ENCODE data around the gene ZC3HAV1L. TPM values are rescaled to one million over a fixed set of nuclear protein-coding genes. Genes with fewer than 3 reads are reported as not detected.
A peak's percentile ranks its signal among the peaks of the same experiment; 100 is the strongest.

ZC3HAV1L gene
- total RNA-seq, 3 donors from 2014 or later = 12.5 to 24.9 (median 19.3) TPM

GRCh38 chr7:139046143-139046542, 10.3 kb upstream of the ZC3HAV1L start:
- Histone ChIP-seq H3K4me1 (no peaks in the 10 kb centered on the region), H3K4me3 (no peak overlapping the region), H3K9me3 (no peaks in the 10 kb centered on the region), H3K27ac (no peak overlapping the region), H3K36me3 (no peaks in the 10 kb centered on the region), H3K27me3 (no peaks in the 10 kb centered on the region)
- intact Hi-C loops (cut with DNase I; ENCODE audit: low total_unique reads) = no loop called here
- DNase-seq (ENCODE audit: low spot score in 2 of 2) = no peak
- TF ChIP-seq CTCF (IDR thresholded peaks at IDR 0.05) (no peak), POLR2AphosphoS5 (IDR thresholded peaks at IDR 0.05) (no peak), POLR2A (IDR thresholded peaks at IDR 0.05) (no peak)

GRCh38 chr7:139044813-139045794, 9.3 kb upstream of the ZC3HAV1L start:
- H3K4me3 ChIP-seq = no peak overlapping the region
- peak overlapping the region in 1 of 2 donors; percentile 21 for H3K27ac ChIP-seq
- TF ChIP-seq POLR2A (IDR thresholded peaks at IDR 0.05) (no peak), CTCF (IDR thresholded peaks at IDR 0.05) (no peak), POLR2AphosphoS5 (IDR thresholded peaks at IDR 0.05) (no peak)
- intact Hi-C loops (cut with DNase I; ENCODE audit: low total_unique reads) = loop anchor here (5.0 kb wide), 1 partner anchor 518 kb away; no protein-coding TSS in a partner anchor
- H3K36me3 ChIP-seq = no peaks in the 10 kb centered on the region
- no peak for DNase-seq (ENCODE audit: low spot score in 2 of 2)
- H3K27me3 ChIP-seq = no peaks in the 10 kb centered on the region
- H3K4me1 ChIP-seq = no peaks in the 10 kb centered on the region
- no peaks in the 10 kb centered on the region for H3K9me3 ChIP-seq

GRCh38 chr7:139043823-139044812, 8.3 kb upstream of the ZC3HAV1L start:
- Histone ChIP-seq H3K36me3 (no peaks in the 10 kb centered on the region), H3K27ac (peak overlapping the region; percentile 21 to 40), H3K27me3 (no peaks in the 10 kb centered on the region), H3K9me3 (no peaks in the 10 kb centered on the region), H3K4me3 (no peak overlapping the region), H3K4me1 (no peaks in the 10 kb centered on the region)
- no peak for DNase-seq (ENCODE audit: low spot score in 2 of 2)
- intact Hi-C loops (cut with DNase I; ENCODE audit: low total_unique reads) = loop anchor here (5.0 kb wide), 1 partner anchor 517 kb away; no protein-coding TSS in a partner anchor
- TF ChIP-seq CTCF (IDR thresholded peaks at IDR 0.05) (no peak), POLR2A (IDR thresholded peaks at IDR 0.05) (no peak), POLR2AphosphoS5 (IDR thresholded peaks at IDR 0.05) (no peak)

GRCh38 chr7:139041378-139042085, 5.7 kb upstream of the ZC3HAV1L start:
- H3K4me1 ChIP-seq = no peaks in the 10 kb centered on the region
- no peak for TF ChIP-seq POLR2A (IDR thresholded peaks at IDR 0.05)
- TF ChIP-seq POLR2AphosphoS5 (IDR thresholded peaks at IDR 0.05) = no peak
- TF ChIP-seq CTCF (IDR thresholded peaks at IDR 0.05) = no peak
- intact Hi-C loops (cut with DNase I; ENCODE audit: low total_unique reads) = loop anchor here (5.0 kb wide), 1 partner anchor 514 kb away; no protein-coding TSS in a partner anchor

More at GRCh38 chr7:139041378-139042085, 5.7 kb upstream of the ZC3HAV1L start:
- Histone ChIP-seq H3K4me3 (no peak overlapping the region), H3K36me3 (no peaks in the 10 kb centered on the region), H3K9me3 (no peaks in the 10 kb centered on the region), H3K27me3 (no peaks in the 10 kb centered on the region), H3K27ac (no peak overlapping the region)
- no peak for DNase-seq (ENCODE audit: low spot score in 2 of 2)

Data from breast epithelium (tissue), 4 donors.